NT2/D1 (cell line): ENCODE results near the gene SLC34A3.

Experiments used
- SUZ12 ChIP-seq: IDR thresholded peaks from 2 replicates; pipeline ENCODE4 v1.6.1; 2011; ENCODE audit not compliant: insufficient read length, insufficient read depth; ENCODE audit errors: extremely low read depth
- YY1 ChIP-seq: IDR thresholded peaks from 2 replicates; pipeline ENCODE4 v1.6.1; 2011; ENCODE audit not compliant: insufficient read length, insufficient read depth

GRCh38 chr9:137267933-137268355 lies 37.2 kb downstream of the SLC34A3 start:
- TF ChIP-seq YY1 (no peak), SUZ12 (no peak)
